Breast epithelium (tissue), 3 donors: ENCODE data around the gene FST.

Experiments
- CTCF ChIP-seq, 3 donors: fragments of 450-650 bp; IDR thresholded peaks; one replicate each; pipeline ENCODE4 v1.5.1; 2016 to 2017; ENCODE audit warnings: antibody characterized with exemption in 3 of 3, mild to moderate bottlenecking in 3 of 3, moderate library complexity in 3 of 3
- POLR2A ChIP-seq: fragments of 450-650 bp; IDR thresholded peaks from one replicate; pipeline ENCODE4 v1.6.1; 2016; ENCODE audit warnings: antibody characterized with exemption, mild to moderate bottlenecking, moderate library complexity

DNA sequence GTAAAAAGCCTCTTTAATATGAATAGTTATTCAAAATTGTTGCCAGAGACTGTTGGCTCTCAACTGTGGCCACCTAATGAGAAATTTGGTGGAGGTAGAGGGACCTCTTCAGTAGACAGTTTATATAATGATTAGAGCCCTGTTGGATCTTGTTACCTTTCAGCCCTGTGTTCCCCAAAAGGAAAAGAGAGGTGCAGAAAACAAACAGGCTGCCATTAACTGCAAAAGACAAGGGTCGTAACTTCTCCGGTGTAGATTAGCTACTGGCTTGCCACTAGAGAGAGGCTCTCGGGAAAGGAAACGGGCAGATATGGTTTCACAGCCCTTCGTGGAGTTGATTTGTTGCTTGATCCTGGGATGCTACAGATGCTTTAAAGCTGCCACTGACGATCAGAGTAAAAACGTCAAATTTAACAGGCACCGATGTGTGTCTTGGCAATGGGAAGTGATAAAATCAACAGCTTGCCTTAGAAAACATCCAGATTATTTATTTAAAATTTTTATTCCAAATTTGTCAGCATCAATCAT is 7.8 kb downstream of the FST start:
- no peak for TF ChIP-seq CTCF (IDR thresholded peaks at IDR 0.05)
- no peak for TF ChIP-seq POLR2A
